ENCODE measurements around the gene FHIP1A.

The FHIP1A gene

GRCh38 chr4:151458148-151458547 is 49.2 kb downstream of the FHIP1A start:
- DNase-seq (ENCODE audit: low spot score): no peak

Data from CD4-positive, alpha-beta T cell treated with Interleukin-2 at 100 ng/mL for 4 hours (primary cell).